H1 (cell line): ENCODE measurements around the gene GREB1L.

Source experiments
- CEBPB ChIP-seq: IDR thresholded peaks from 2 replicates; pipeline ENCODE4 v1.6.1; 2012; ENCODE audit warnings: low read depth, low read length
- CHD2 ChIP-seq: IDR thresholded peaks from 2 replicates; pipeline ENCODE4 v1.6.1; 2012; ENCODE audit warnings: low read length, improper control_type of control experiment
- E2F6 ChIP-seq: IDR thresholded peaks from 2 replicates; pipeline ENCODE4 v1.6.1; 2012; ENCODE audit warnings: inconsistent platforms
- EGR1 ChIP-seq: IDR thresholded peaks from 2 replicates; pipeline ENCODE4 v1.6.1; 2011; ENCODE audit warnings: low read depth, low read length, borderline replicate concordance
- POLR2AphosphoS5 ChIP-seq: IDR thresholded peaks from 2 replicates; pipeline ENCODE4 v1.6.1; 2011; ENCODE audit warnings: low read depth, low read length
- POU5F1 ChIP-seq: IDR thresholded peaks from 2 replicates; pipeline ENCODE4 v1.6.1; 2011; ENCODE audit warnings: low read depth, mild to moderate bottlenecking, low read length, moderate library complexity
- SP2 ChIP-seq: IDR thresholded peaks from 2 replicates; pipeline ENCODE4 v1.6.1; 2012; ENCODE audit warnings: mild to moderate bottlenecking, low read length, inconsistent platforms
- TF ChIP-seq, protein P1 (sequence below), 3 experiments: IDR thresholded peaks; 1 replicate in 2 of 3; 2 replicates in 1 of 3; pipeline versions ENCODE4 v1.5.1 to v1.6.1; 2011; ENCODE audit warnings: low read length in 3 of 3, mild to moderate bottlenecking in 3 of 3, inconsistent platforms in 2 of 3, low read depth in 1 of 3, moderate library complexity in 1 of 3; ENCODE audit not compliant: insufficient read depth in 1 of 3; ENCODE audit errors: control extremely low read depth in 1 of 3

DNA sequence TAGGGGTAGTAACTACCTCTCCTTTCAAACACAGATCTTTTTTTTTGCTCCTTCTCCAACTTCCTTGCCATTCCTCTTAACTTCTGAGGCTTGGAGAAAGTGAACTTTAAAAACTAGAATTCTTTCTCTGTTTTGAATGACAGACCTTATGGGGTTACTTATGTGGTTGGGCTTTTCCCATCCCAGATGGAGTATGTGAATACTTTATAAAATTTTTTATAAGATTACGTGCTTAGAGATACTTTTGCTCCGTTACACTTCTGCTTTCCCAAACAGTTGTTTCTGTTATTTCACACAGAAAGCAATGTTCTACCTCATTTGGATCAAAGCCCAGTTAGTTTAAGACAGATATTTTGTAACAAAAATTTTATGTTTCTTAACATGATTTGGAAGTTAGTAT lies 20.2 kb downstream of the GREB1L start:
- TF ChIP-seq CEBPB (no peak), POU5F1 (no peak), E2F6 (no peak), EGR1 (no peak), CHD2 (no peak), POLR2AphosphoS5 (no peak), SP2 (no peak)
- TF ChIP-seq, protein P1, sequence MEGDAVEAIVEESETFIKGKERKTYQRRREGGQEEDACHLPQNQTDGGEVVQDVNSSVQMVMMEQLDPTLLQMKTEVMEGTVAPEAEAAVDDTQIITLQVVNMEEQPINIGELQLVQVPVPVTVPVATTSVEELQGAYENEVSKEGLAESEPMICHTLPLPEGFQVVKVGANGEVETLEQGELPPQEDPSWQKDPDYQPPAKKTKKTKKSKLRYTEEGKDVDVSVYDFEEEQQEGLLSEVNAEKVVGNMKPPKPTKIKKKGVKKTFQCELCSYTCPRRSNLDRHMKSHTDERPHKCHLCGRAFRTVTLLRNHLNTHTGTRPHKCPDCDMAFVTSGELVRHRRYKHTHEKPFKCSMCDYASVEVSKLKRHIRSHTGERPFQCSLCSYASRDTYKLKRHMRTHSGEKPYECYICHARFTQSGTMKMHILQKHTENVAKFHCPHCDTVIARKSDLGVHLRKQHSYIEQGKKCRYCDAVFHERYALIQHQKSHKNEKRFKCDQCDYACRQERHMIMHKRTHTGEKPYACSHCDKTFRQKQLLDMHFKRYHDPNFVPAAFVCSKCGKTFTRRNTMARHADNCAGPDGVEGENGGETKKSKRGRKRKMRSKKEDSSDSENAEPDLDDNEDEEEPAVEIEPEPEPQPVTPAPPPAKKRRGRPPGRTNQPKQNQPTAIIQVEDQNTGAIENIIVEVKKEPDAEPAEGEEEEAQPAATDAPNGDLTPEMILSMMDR (IDR thresholded peaks at IDR 0.05; ENCODE audit: control extremely low read depth in 1 of 3, insufficient read depth in 1 of 3, low read depth in 1 of 3, low read length in 3 of 3), result no peak
